ENCODE data around the gene ZC2HC1C. TPM values are rescaled to one million over a fixed set of nuclear protein-coding genes. Genes with fewer than 3 reads are reported as not detected.

ZC2HC1C gene
- total and polyA plus RNA-seq, 10 of the 15 experiments (the other 5 are each of a cell fraction or from before 2014, with no cell fraction given), result 0.92 to 3.7 (median 1.6) TPM

DNA sequence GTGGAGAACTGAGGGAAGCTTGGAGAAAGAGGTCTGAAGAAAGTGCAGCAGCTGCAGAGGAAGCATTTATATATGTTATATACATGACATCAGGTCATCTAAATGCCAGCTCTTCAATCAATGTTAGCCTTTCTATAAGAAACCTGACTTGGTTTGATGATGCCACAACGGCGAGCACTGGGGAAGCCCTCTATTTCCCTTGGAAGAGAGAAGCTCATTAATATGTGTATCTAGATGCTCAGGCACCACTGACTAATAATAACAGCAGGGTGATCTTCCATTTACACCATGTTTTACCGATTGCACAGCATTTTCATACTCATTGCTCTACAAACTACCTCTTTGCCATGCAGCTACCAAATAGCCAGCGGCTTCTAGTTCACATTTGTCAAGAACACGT is 6.4 kb upstream of the ZC2HC1C start:
- Histone ChIP-seq H4K20me1 (ENCODE audit: control insufficient read depth, insufficient read depth) (no peaks in the 10 kb centered on the region), H3K4me2 (ENCODE audit: control insufficient read depth, insufficient read depth) (peak overlapping the region; percentile 92), H3K4me3 (peak overlapping the region; percentile 98), H3K9me3 (replicated peaks; ENCODE audit: control insufficient read depth, insufficient read depth, low read length) (no peaks in the 10 kb centered on the region; the same call in 2 of the 3 replicates), H3K27ac (ENCODE audit: control insufficient read depth, insufficient read depth) (peak overlapping the region; percentile 60), H3K79me2 (ENCODE audit: control insufficient read depth, insufficient read depth, low read length) (peaks cover 15% of the 10 kb centered on the region), H3K27me3 (replicated peaks in 1 of 2; ENCODE audit: control insufficient read depth in 2 of 2, insufficient read depth in 2 of 2, low read length in 1 of 2) (no peaks in the 10 kb centered on the region), H3K36me3 (ENCODE audit: control insufficient read depth in 2 of 2, insufficient read depth in 2 of 2, low read length in 1 of 2) (no peaks in the 10 kb centered on the region; a peak in 1 of 4 replicates), H2AFZ (ENCODE audit: control insufficient read depth, low read depth, low read length) (peak overlapping the region; percentile 71), H3K9ac (ENCODE audit: control insufficient read depth, insufficient read depth, low read length) (peak overlapping the region; percentile 76), H3K4me1 (ENCODE audit: control insufficient read depth, insufficient read depth, low read length) (peaks cover 5% of the 10 kb centered on the region)
- SMC1A ChIA-PET (ENCODE audit: uncharacterized antibody, unreplicated experiment), result interaction anchor here (0.8 to 3.2 kb wide), 12 partner anchors 8 to 203 kb away, joined by 3 to 15 read pairs (median 5); partner anchors contain the start of gene MLH3
- CTCF ChIA-PET, result interaction anchor here (0.7 to 2.7 kb wide), 10 partner anchors 8 to 203 kb away, joined by 3 to 13 read pairs (median 3); no protein-coding TSS in a partner anchor
- FAIRE-seq (no peak), DNase-seq (ENCODE audit: low read depth, low spot score) (no peak), ATAC-seq (peak; percentile 23)
- intact Hi-C loops (cut with micrococcal nuclease; ENCODE audit: unreplicated experiment) (no loop called here), in situ Hi-C loops (cut with MboI) (no loop called here)
- 1% methylated on average over 5 of the region's 5 CpGs for WGBS (ENCODE audit: insufficient coverage, insufficient replicate concordance, low lambda C conversion rate, missing lambda C conversion rate)
- TSS peak; percentile 72 for BruUV-seq (replicated peaks)
- TF ChIP-seq FOXM1 (IDR thresholded peaks at IDR 0.05; ENCODE audit: low read depth, low read length), result no peak
- 0 out of 2 replicates have a peak, but pooled peaks have one; percentile 20 for TF ChIP-seq PML (IDR thresholded peaks at IDR 0.05; ENCODE audit: low read length)
- RAD21 ChIA-PET (ENCODE audit: unreplicated experiment), result interaction anchor here (0.8 to 3.4 kb wide), 8 partner anchors 12 to 202 kb away, joined by 3 to 13 read pairs (median 6); partner anchors contain the start of genes EIF2B2 and MLH3
- POLR2A ChIA-PET, result interaction anchor here (0.5 to 3.6 kb wide), 7 partner anchors 8 to 59 kb away, joined by 3 to 19 read pairs (median 9); partner anchors contain the start of gene MLH3

DNA sequence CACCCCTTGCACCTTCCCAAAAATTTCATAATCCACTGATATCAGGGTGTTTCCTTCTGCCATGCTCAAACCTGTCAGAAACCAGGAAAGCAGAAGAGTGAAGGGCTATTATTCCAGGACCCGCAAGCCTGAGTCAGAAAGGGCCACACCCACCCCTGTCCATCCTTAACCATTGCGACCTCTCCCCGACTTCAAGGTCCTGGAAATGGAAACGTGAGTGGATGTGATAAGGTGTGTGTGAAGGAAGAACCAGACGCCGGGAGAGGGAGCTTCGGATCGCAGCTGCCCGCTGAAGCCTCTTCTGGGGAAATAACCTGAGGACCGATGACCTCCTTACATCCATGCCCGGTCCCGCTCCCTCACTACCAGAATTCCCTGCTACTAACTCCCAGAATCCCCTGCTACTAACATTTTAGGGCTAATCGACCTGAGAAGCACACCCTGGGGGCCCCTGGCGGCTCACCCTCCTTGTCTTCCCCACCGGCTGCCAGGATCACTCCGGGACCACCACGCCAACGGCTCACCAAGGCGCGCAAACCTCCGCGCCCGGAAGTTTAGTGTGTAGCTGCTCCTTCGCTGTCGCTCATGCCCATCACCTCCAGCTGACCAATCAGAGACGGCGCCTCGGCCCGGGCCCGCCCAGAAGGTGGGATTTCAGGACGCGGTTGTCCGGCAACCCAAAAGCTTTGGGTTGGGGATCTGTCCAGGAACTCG is 5.8 kb upstream of the ZC2HC1C start, which contains the start of gene ACYP1:
Gene ACYP1 (minus strand): TSS at position 534 of the 714 bp plus-strand sequence. CDS start 471 bp downstream, at position 63.
- Histone ChIP-seq H3K27me3 (replicated peaks in 1 of 2; ENCODE audit: control insufficient read depth in 2 of 2, insufficient read depth in 2 of 2, low read length in 1 of 2) (no peaks in the 10 kb centered on the region), H3K36me3 (ENCODE audit: control insufficient read depth in 2 of 2, insufficient read depth in 2 of 2, low read length in 1 of 2) (no peaks in the 10 kb centered on the region; a peak in 1 of 4 replicates), H3K79me2 (ENCODE audit: control insufficient read depth, insufficient read depth, low read length) (peaks cover 19% of the 10 kb centered on the region), H4K20me1 (ENCODE audit: control insufficient read depth, insufficient read depth) (no peaks in the 10 kb centered on the region), H3K4me1 (ENCODE audit: control insufficient read depth, insufficient read depth, low read length) (peaks cover 5% of the 10 kb centered on the region), H3K4me2 (ENCODE audit: control insufficient read depth, insufficient read depth) (peak within 1 kb of the TSS; percentile 92), H3K9ac (ENCODE audit: control insufficient read depth, insufficient read depth, low read length) (peak within 1 kb of the TSS; percentile 76), H3K9me3 (replicated peaks; ENCODE audit: control insufficient read depth, insufficient read depth, low read length) (no peaks in the 10 kb centered on the region; the same call in 2 of the 3 replicates), H3K27ac (ENCODE audit: control insufficient read depth, insufficient read depth) (peak within 1 kb of the TSS; percentile 60), H3K4me3 (peak within 1 kb of the TSS; percentile 98), H2AFZ (ENCODE audit: control insufficient read depth, low read depth, low read length) (peak within 1 kb of the TSS; percentile 71)
- peak; percentile 98 for ATAC-seq
- FAIRE-seq, result peak; percentile 13
- ChIA-PET POLR2A (interaction anchor here (0.5 to 3.6 kb wide), 8 partner anchors 9 to 231 kb away, joined by 3 to 19 read pairs (median 6); partner anchors contain the start of gene MLH3), SMC1A (ENCODE audit: uncharacterized antibody, unreplicated experiment) (interaction anchor here (0.9 to 3.2 kb wide), 16 partner anchors 8 to 239 kb away, joined by 3 to 15 read pairs (median 5); partner anchors contain the start of genes MLH3 and NEK9), CTCF (interaction anchor here (0.8 to 2.7 kb wide), 13 partner anchors 9 to 203 kb away, joined by 3 to 13 read pairs (median 3); no protein-coding TSS in a partner anchor), RAD21 (ENCODE audit: unreplicated experiment) (interaction anchor here (0.7 to 3.4 kb wide), 10 partner anchors 13 to 228 kb away, joined by 3 to 13 read pairs (median 6); partner anchors contain the start of genes EIF2B2 and MLH3)
- intact Hi-C loops (cut with micrococcal nuclease; ENCODE audit: unreplicated experiment) (no loop called here), in situ Hi-C loops (cut with MboI) (no loop called here)
- peak; percentile 56 for DNase-seq (ENCODE audit: low read depth, low spot score)
- WGBS (ENCODE audit: insufficient coverage, insufficient replicate concordance, low lambda C conversion rate, missing lambda C conversion rate), result 1% methylated on average over 34 of the region's 34 CpGs
- BruUV-seq (replicated peaks), result no TSS peak
- TF ChIP-seq ZBED1 (IDR thresholded peaks at IDR 0.05; ENCODE audit: borderline replicate concordance) (no peak), CHD4 (IDR thresholded peaks at IDR 0.05) (no peak), RELA (IDR thresholded peaks at IDR 0.05; ENCODE audit: borderline replicate concordance, partially characterized antibody) (no peak), CHD1 (IDR thresholded peaks at IDR 0.05; ENCODE audit: low read depth, low read length) (no peak), KDM1A (IDR thresholded peaks at IDR 0.05; ENCODE audit: borderline replicate concordance) (no peak), PKNOX1 (IDR thresholded peaks at IDR 0.05) (peak; percentile 99), ZNF274 (IDR thresholded peaks at IDR 0.05; ENCODE audit: insufficient read depth, insufficient read length) (no peak), NFIC (IDR thresholded peaks at IDR 0.05; ENCODE audit: low read depth, low read length) (no peak), GATAD2B (conservative IDR thresholded peaks at IDR 0.05; ENCODE audit: low read depth) (peak; percentile 52; the same call in 1 of the 2 replicates), FOXM1 (IDR thresholded peaks at IDR 0.05; ENCODE audit: low read depth, low read length) (no peak), EP300 (IDR thresholded peaks at IDR 0.05; ENCODE audit: borderline replicate concordance in 1 of 2, control insufficient read depth in 1 of 2, low read depth in 2 of 2, low read length in 2 of 2) (no peak), ELK1 (IDR thresholded peaks at IDR 0.05; ENCODE audit: low read depth, low read length) (peak; percentile 64)

All from GM12878 (cell line).